Stomach smooth muscle (tissue), 2 donors: ENCODE results near the gene SLC2A10.

ENCODE experiments used
- H3K27ac ChIP-seq: one replicate; pipeline ENCODE4 v1.7.0; 2013; ENCODE audit warnings: mild to moderate bottlenecking, low read length, inconsistent platforms
- H3K27me3 ChIP-seq, 2 donors: one replicate each; pipeline ENCODE4 v1.7.0; 2013; ENCODE audit warnings: low read length in 2 of 2; ENCODE audit not compliant: insufficient read depth in 2 of 2, control insufficient read depth in 1 of 2
- H3K36me3 ChIP-seq, 2 donors: one replicate each; pipeline ENCODE4 v1.7.0; 2013; ENCODE audit warnings: low read length in 2 of 2; ENCODE audit not compliant: control insufficient read depth in 2 of 2, insufficient read depth in 2 of 2
- H3K4me1 ChIP-seq: one replicate; pipeline ENCODE4 v1.7.0; 2013; ENCODE audit warnings: low read length; ENCODE audit not compliant: control insufficient read depth, insufficient read depth
- H3K4me3 ChIP-seq, 2 donors: one replicate each; pipeline ENCODE4 v1.7.0; 2013; ENCODE audit warnings: low read length in 2 of 2
- H3K9ac ChIP-seq, 2 donors: one replicate each; pipeline ENCODE4 v1.7.0; 2013; ENCODE audit warnings: low read length in 2 of 2, mild to moderate bottlenecking in 1 of 2
- H3K9me3 ChIP-seq, 2 donors: one replicate each; pipeline ENCODE4 v1.7.0; 2013; ENCODE audit warnings: low read length in 2 of 2; ENCODE audit not compliant: control insufficient read depth in 2 of 2
- donor health status: healthy.
- donor health status: Pancreatic carcinoma.

Gene SLC2A10

DNA sequence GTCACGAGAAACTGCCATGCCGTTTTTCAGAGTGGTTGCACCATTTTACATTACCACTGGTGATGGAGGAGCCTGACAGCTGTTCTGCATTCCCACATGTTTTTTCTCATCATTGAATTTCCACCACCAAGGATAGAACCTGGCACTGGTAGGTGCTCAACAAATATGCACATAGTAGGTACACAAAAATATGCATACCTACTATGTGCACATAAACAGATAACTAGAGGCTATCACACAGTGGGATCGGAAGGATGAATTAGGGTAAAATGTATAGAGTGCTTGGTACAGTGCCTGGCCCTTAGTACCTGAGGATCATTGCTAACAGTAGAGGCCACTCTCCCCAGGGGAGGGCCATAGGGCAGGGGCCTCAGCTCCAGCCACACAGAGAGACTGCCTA, 47.0 kb downstream of the SLC2A10 start:
- H3K4me3 ChIP-seq, result no peak overlapping the region
- H3K9ac ChIP-seq, result no peak overlapping the region
- H3K9me3 ChIP-seq, result no peaks in the 10 kb centered on the region
- H3K27me3 ChIP-seq, result peaks cover 5 to 20% of the 10 kb centered on the region in 2 donors
- no peak overlapping the region for H3K27ac ChIP-seq
- H3K36me3 ChIP-seq, result no peaks in the 10 kb centered on the region
- H3K4me1 ChIP-seq, result peaks cover 3% of the 10 kb centered on the region

DNA sequence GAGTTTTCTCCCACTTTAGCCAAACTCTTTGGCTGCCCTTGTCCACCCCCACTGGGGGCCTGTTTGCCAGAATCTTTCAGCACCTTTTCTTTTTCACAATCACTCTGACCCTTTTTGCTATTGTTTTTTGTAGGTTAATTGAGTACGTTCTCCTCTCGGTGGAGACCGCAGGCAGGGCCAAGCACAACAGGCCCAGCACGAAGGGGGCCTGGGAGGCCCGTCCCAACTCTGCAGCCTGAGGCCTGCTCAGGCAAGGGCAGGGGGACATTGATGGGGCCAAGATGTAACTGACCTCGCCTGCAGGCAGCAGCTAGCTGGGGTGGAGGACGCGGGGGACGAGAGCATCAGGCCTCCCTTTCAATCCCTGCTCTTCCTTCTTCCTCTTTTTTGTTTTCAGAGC, 47.7 kb downstream of the SLC2A10 start:
- peaks cover 3% of the 10 kb centered on the region for H3K4me1 ChIP-seq
- no peak overlapping the region for H3K4me3 ChIP-seq
- H3K27me3 ChIP-seq, result peaks cover 0 to 15% of the 10 kb centered on the region in 2 donors
- no peak overlapping the region for H3K9ac ChIP-seq
- no peaks in the 10 kb centered on the region for H3K9me3 ChIP-seq
- H3K27ac ChIP-seq, result no peak overlapping the region
- no peaks in the 10 kb centered on the region for H3K36me3 ChIP-seq

GRCh38 chr20:46757754-46758678, 48.6 kb downstream of the SLC2A10 start:
- no peak overlapping the region for H3K27ac ChIP-seq
- H3K4me1 ChIP-seq, result no peaks in the 10 kb centered on the region
- H3K4me3 ChIP-seq, result no peak overlapping the region
- peaks cover 0 to 12% of the 10 kb centered on the region in 2 donors for H3K27me3 ChIP-seq
- no peaks in the 10 kb centered on the region for H3K9me3 ChIP-seq
- H3K9ac ChIP-seq, result no peak overlapping the region
- no peaks in the 10 kb centered on the region for H3K36me3 ChIP-seq

- Histone ChIP-seq H3K9me3 (no peaks in the 10 kb centered on the region), H3K4me3 (no peak overlapping the region), H3K27ac (no peak overlapping the region), H3K27me3 (peaks cover 0 to 12% of the 10 kb centered on the region in 2 donors), H3K36me3 (no peaks in the 10 kb centered on the region), H3K4me1 (no peaks in the 10 kb centered on the region), H3K9ac (no peak overlapping the region)
These were observed 49.6 kb downstream of the SLC2A10 start for GRCh38 chr20:46758929-46759669.

DNA sequence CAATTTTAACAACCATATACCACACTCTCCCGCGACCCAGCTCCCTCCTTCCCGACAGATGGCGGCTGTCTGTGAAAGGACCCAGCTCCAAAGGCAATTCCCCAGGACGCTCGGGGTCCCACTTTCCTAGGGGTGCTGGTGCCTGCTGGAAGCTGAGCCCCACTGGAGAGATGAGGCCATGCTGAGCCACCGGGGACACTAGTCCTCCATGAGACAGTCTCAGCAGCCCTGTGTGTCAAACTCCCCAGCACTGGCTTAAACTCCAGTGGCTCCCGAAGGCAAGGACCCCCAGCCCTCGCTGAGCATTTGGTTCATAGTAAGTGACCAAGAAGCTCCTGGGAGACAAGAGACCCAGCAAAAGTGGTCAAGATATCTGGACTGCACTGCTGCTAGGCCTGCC, 52.1 kb downstream of the SLC2A10 start:
- Histone ChIP-seq H3K4me3 (no peak overlapping the region), H3K9me3 (no peaks in the 10 kb centered on the region), H3K36me3 (no peaks in the 10 kb centered on the region), H3K9ac (no peak overlapping the region), H3K27me3 (peaks cover 0 to 16% of the 10 kb centered on the region in 2 donors), H3K4me1 (no peaks in the 10 kb centered on the region), H3K27ac (no peak overlapping the region)

DNA sequence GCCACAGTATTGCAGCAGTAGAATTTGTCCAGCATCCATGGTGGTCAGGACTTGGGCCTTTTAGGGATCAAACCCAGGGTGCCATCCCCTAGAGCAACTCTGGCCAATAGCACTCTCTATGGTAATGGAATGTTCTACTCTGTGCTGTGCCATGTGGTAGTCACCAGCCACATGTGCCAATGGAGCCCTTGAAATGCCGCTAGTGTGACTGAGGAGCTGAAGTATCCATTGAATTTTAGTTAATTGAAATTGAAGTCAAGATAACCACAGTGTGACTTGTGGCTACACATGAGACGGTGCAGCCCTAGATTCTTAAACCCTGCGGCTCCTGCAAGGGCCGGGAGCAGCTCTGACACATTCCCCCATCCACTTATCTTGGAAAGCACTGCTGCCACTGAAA, 54.6 kb downstream of the SLC2A10 start:
- Histone ChIP-seq H3K4me1 (no peaks in the 10 kb centered on the region), H3K4me3 (no peak overlapping the region), H3K9ac (no peak overlapping the region), H3K27ac (no peak overlapping the region), H3K36me3 (no peaks in the 10 kb centered on the region), H3K9me3 (no peaks in the 10 kb centered on the region), H3K27me3 (peaks cover 0 to 11% of the 10 kb centered on the region in 2 donors)

DNA sequence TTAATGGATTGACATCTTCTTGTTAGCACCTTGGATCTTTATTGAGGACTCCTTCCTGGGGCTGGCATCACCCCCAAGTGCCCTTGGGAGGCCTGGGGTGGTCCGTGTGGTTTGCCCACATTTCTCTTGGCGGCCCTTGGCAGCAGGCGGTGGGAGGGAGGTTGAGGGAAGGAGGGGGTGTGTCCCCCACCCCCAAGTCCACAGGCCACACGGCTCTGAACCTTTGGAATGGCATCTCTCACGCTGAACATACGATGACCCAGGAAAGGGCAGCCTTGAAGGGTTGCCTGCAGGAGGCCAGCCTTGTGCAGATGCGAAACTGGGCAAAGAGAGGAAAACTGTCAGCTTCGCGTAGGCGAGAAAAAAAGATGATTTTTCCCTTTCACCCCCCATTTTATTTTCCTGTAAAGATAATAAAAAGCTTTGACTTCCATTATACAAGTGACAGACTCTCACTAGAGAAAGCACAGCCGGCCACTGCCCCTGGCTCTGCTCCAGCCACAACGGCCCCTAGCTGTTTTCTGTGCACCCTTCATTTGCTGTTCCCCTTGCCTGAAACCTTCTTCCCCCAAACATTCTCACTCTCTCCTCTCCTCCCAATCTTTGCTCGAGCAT, 56.2 kb downstream of the SLC2A10 start:
- no peaks in the 10 kb centered on the region for H3K4me1 ChIP-seq
- H3K4me3 ChIP-seq, result no peak overlapping the region
- H3K9me3 ChIP-seq, result no peaks in the 10 kb centered on the region
- H3K9ac ChIP-seq, result no peak overlapping the region
- H3K27me3 ChIP-seq, result peaks cover 0 to 11% of the 10 kb centered on the region in 2 donors
- H3K36me3 ChIP-seq, result no peaks in the 10 kb centered on the region
- no peak overlapping the region for H3K27ac ChIP-seq

- H3K9ac ChIP-seq, result no peak overlapping the region
- no peaks in the 10 kb centered on the region for H3K36me3 ChIP-seq
- H3K27me3 ChIP-seq, result peaks cover 2 to 21% of the 10 kb centered on the region in 2 donors
- no peaks in the 10 kb centered on the region for H3K9me3 ChIP-seq
- H3K4me1 ChIP-seq, result no peaks in the 10 kb centered on the region
- no peak overlapping the region for H3K4me3 ChIP-seq
- no peak overlapping the region for H3K27ac ChIP-seq
These were observed 57.8 kb downstream of the SLC2A10 start for GRCh38 chr20:46767127-46767761.

GRCh38 chr20:46770330-46771194, 61.1 kb downstream of the SLC2A10 start:
- Histone ChIP-seq H3K27me3 (peaks cover 6 to 21% of the 10 kb centered on the region in 2 donors), H3K27ac (no peak overlapping the region), H3K4me3 (no peak overlapping the region), H3K9me3 (no peaks in the 10 kb centered on the region), H3K4me1 (no peaks in the 10 kb centered on the region), H3K36me3 (no peaks in the 10 kb centered on the region), H3K9ac (no peak overlapping the region)

GRCh38 chr20:46771195-46771588, 61.7 kb downstream of the SLC2A10 start:
- Histone ChIP-seq H3K27me3 (peaks cover 6 to 21% of the 10 kb centered on the region in 2 donors), H3K4me3 (no peak overlapping the region)

More at GRCh38 chr20:46771195-46771588, 61.7 kb downstream of the SLC2A10 start:
- H3K27ac ChIP-seq, result no peak overlapping the region
- no peak overlapping the region for H3K9ac ChIP-seq
- H3K9me3 ChIP-seq, result no peaks in the 10 kb centered on the region
- H3K4me1 ChIP-seq, result no peaks in the 10 kb centered on the region
- no peaks in the 10 kb centered on the region for H3K36me3 ChIP-seq
